Neuronal stem cell (in vitro differentiated cells): ENCODE measurements around the gene MALAT1.

Experiments
- DNase-seq: peaks from one replicate; pipeline ENCODE4 v3.0.0-alpha.2; 2013; ENCODE audit warnings: low spot score
- H2AFZ ChIP-seq: one replicate; pipeline ENCODE4 v1.6.1; 2013; ENCODE audit warnings: mild to moderate bottlenecking, low read length, inconsistent platforms
- H2AK5ac ChIP-seq: 2 replicates; pipeline ENCODE4 v1.6.1; 2013; ENCODE audit warnings: low read depth, mild to moderate bottlenecking, inconsistent platforms, low read length, moderate library complexity, mixed read lengths
- H2BK120ac ChIP-seq: 2 replicates; pipeline ENCODE4 v1.6.1; 2013; ENCODE audit warnings: low read depth, mild to moderate bottlenecking, inconsistent platforms, low read length, moderate library complexity, mixed read lengths
- H2BK12ac ChIP-seq: one replicate; pipeline ENCODE4 v1.6.1; 2013; ENCODE audit warnings: low read length, inconsistent platforms
- H2BK15ac ChIP-seq: 2 replicates; pipeline ENCODE4 v1.6.1; 2013; ENCODE audit warnings: mild to moderate bottlenecking, low read length, inconsistent platforms, mixed read lengths
- H2BK5ac ChIP-seq: one replicate; pipeline ENCODE4 v1.6.1; 2013; ENCODE audit warnings: inconsistent platforms, mild to moderate bottlenecking, low read length, moderate library complexity
- H3K14ac ChIP-seq: one replicate; pipeline ENCODE4 v1.6.1; 2013; ENCODE audit warnings: low read length, inconsistent platforms
- H3K18ac ChIP-seq: 2 replicates; pipeline ENCODE4 v1.6.1; 2013; ENCODE audit warnings: low read length, inconsistent platforms
- H3K23ac ChIP-seq: 2 replicates; pipeline ENCODE4 v1.6.1; 2013; ENCODE audit warnings: low read depth, mild to moderate bottlenecking, mixed read lengths, low read length, inconsistent platforms; ENCODE audit not compliant: poor library complexity
- H3K27ac ChIP-seq: replicated peaks from 3 replicates; pipeline ENCODE4 v1.5.1; 2013; ENCODE audit warnings: low read length, inconsistent platforms
- H3K27me3 ChIP-seq, 3 experiments: 2 replicates each; pipeline ENCODE4 v1.6.1; 2013; ENCODE audit warnings: low read length in 3 of 3, mild to moderate bottlenecking in 2 of 3, inconsistent platforms in 1 of 3, low read depth in 1 of 3, mixed read lengths in 1 of 3, moderate library complexity in 1 of 3; ENCODE audit not compliant: control insufficient read depth in 3 of 3, insufficient read depth in 3 of 3
- H3K36me3 ChIP-seq, 2 donors: replicated peaks in 1 of 2; 2 replicates each; pipeline ENCODE4 v1.6.1; 2013; ENCODE audit warnings: low read length in 2 of 2; ENCODE audit not compliant: control insufficient read depth in 2 of 2, insufficient read depth in 2 of 2
- H3K4ac ChIP-seq: 2 replicates; pipeline ENCODE4 v1.6.1; 2013; ENCODE audit warnings: inconsistent platforms, mild to moderate bottlenecking, low read length, moderate library complexity
- H3K4me1 ChIP-seq, 2 donors: 1 replicate in 1 of 2; 2 replicates in 1 of 2; pipeline ENCODE4 v1.6.1; 2013; ENCODE audit warnings: low read length in 2 of 2, low read depth in 1 of 2; ENCODE audit not compliant: control insufficient read depth in 2 of 2, insufficient read depth in 1 of 2
- H3K4me2 ChIP-seq: one replicate; pipeline ENCODE4 v1.6.1; 2013; ENCODE audit warnings: mild to moderate bottlenecking, low read length, inconsistent platforms; ENCODE audit not compliant: insufficient read depth, poor library complexity, severe bottlenecking
- H3K4me3 ChIP-seq, 2 donors: 2 replicates each; pipeline ENCODE4 v1.5.1; 2013; ENCODE audit warnings: low read length in 2 of 2, mild to moderate bottlenecking in 2 of 2, inconsistent platforms in 1 of 2, moderate library complexity in 1 of 2
- H3K79me1 ChIP-seq: one replicate; pipeline ENCODE4 v1.6.1; 2013; ENCODE audit warnings: low read depth, mild to moderate bottlenecking, inconsistent platforms, low read length, moderate library complexity
- H3K9ac ChIP-seq: one replicate; pipeline ENCODE4 v1.6.1; 2013; ENCODE audit warnings: mild to moderate bottlenecking, low read depth, low read length, inconsistent platforms; ENCODE audit not compliant: poor library complexity
- H3K9me3 ChIP-seq, 2 donors: replicated peaks in 1 of 2; 2 replicates each; pipeline versions ENCODE3 to v1.6.1; 2013; ENCODE audit warnings: low read length in 2 of 2, mild to moderate bottlenecking in 2 of 2, inconsistent platforms in 1 of 2, low read depth in 1 of 2, mixed read lengths in 1 of 2, moderate library complexity in 1 of 2; ENCODE audit not compliant: control insufficient read depth in 2 of 2, insufficient read depth in 1 of 2
- H4K8ac ChIP-seq: one replicate; pipeline ENCODE4 v1.6.1; 2013; ENCODE audit warnings: low read depth, mild to moderate bottlenecking, inconsistent platforms, low read length, moderate library complexity
- H4K91ac ChIP-seq: one replicate; pipeline ENCODE4 v1.6.1; 2013; ENCODE audit warnings: low read length, low read depth, mild to moderate bottlenecking, inconsistent platforms; ENCODE audit not compliant: poor library complexity
- WGBS, 2 donors: extraction: QIAGEN DNeasy Blood & Tissue Kit; methylation state at CpG; one replicate each; pipeline ENCODE4 v1.1.7; 2013; ENCODE audit warnings: missing lambda C conversion rate in 2 of 2, mixed read lengths in 1 of 2; ENCODE audit not compliant: insufficient read length in 2 of 2, insufficient replicate concordance in 1 of 2; ENCODE audit errors: extremely low coverage in 2 of 2; 5-methylcytosine and 5-hydroxymethylcytosine counted together

The MALAT1 gene

GRCh38 chr11:65537620-65538231 is 38.9 kb downstream of the MALAT1 start:
- H3K27ac ChIP-seq: no peak overlapping the region
- peak overlapping the region; percentile 89 for H3K23ac ChIP-seq
- no peak overlapping the region for H3K14ac ChIP-seq
- no peak overlapping the region for H3K18ac ChIP-seq
- no peak for DNase-seq
- H3K4me3 ChIP-seq: no peak overlapping the region
- peak overlapping the region; percentile 28 for H2AK5ac ChIP-seq
- no peak overlapping the region for H2AFZ ChIP-seq
- no peak overlapping the region for H2BK5ac ChIP-seq
- peaks cover 0 to 38% (median 13%) of the 10 kb centered on the region in 3 experiments for H3K27me3 ChIP-seq
- no CpG with 5 or more reads among the region's 18 CpGs for WGBS, 2 donors
- H3K9me3 ChIP-seq: no peaks in the 10 kb centered on the region
- no peak overlapping the region for H2BK15ac ChIP-seq
- H3K4ac ChIP-seq: no peak overlapping the region
- H2BK120ac ChIP-seq: no peak overlapping the region
- no peak overlapping the region for H4K91ac ChIP-seq
- H3K4me2 ChIP-seq: no peak overlapping the region
- H3K4me1 ChIP-seq: peaks cover 0 to 10% of the 10 kb centered on the region in 2 donors
- H4K8ac ChIP-seq: no peak overlapping the region
- peaks cover 26 to 57% of the 10 kb centered on the region in 2 donors for H3K36me3 ChIP-seq
- no peak overlapping the region for H2BK12ac ChIP-seq
- H3K79me1 ChIP-seq: peaks cover 3% of the 10 kb centered on the region
- H3K9ac ChIP-seq: no peak overlapping the region

GRCh38 chr11:65538232-65538914 is 39.5 kb downstream of the MALAT1 start:
- no peak overlapping the region for H3K9ac ChIP-seq
- no peak overlapping the region for H3K18ac ChIP-seq
- no peak overlapping the region for H3K14ac ChIP-seq
- H3K36me3 ChIP-seq: peaks cover 24 to 54% of the 10 kb centered on the region in 2 donors
- no peak overlapping the region for H3K4me2 ChIP-seq
- peaks cover 0 to 10% of the 10 kb centered on the region in 2 donors for H3K4me1 ChIP-seq
- no peak overlapping the region for H2BK12ac ChIP-seq
- H4K91ac ChIP-seq: no peak overlapping the region
- peaks cover 3% of the 10 kb centered on the region for H3K79me1 ChIP-seq
- no peaks in the 10 kb centered on the region for H3K9me3 ChIP-seq
- no peak overlapping the region for H2AFZ ChIP-seq
- H3K27ac ChIP-seq: no peak overlapping the region
- H3K4me3 ChIP-seq: no peak overlapping the region
- WGBS, 2 donors: no CpG with 5 or more reads among the region's 43 CpGs
- H3K27me3 ChIP-seq: peaks cover 0 to 38% (median 13%) of the 10 kb centered on the region in 3 experiments
- H2BK15ac ChIP-seq: no peak overlapping the region
- peak overlapping the region; percentile 28 for H2AK5ac ChIP-seq
- DNase-seq: no peak
- peak overlapping the region; percentile 89 for H3K23ac ChIP-seq
- no peak overlapping the region for H4K8ac ChIP-seq
- H2BK5ac ChIP-seq: peak overlapping the region; percentile 60
- no peak overlapping the region for H2BK120ac ChIP-seq
- no peak overlapping the region for H3K4ac ChIP-seq

- Histone ChIP-seq H3K14ac (peak overlapping the region; percentile 71), H3K9me3 (no peaks in the 10 kb centered on the region), H3K27me3 (peaks cover 0 to 38% (median 13%) of the 10 kb centered on the region in 3 experiments), H2BK12ac (peak overlapping the region; percentile 58), H3K23ac (peak overlapping the region; percentile 73), H4K91ac (no peak overlapping the region), H3K36me3 (peaks cover 24 to 52% of the 10 kb centered on the region in 2 donors), H4K8ac (no peak overlapping the region), H2BK5ac (peak overlapping the region; percentile 60), H3K27ac (no peak overlapping the region), H3K4me1 (peaks cover 0 to 10% of the 10 kb centered on the region in 2 donors), H3K4me2 (peak overlapping the region; percentile 95), H2AK5ac (peak overlapping the region; percentile 88), H2BK15ac (peak overlapping the region; percentile 92), H3K18ac (peak overlapping the region; percentile 89), H2BK120ac (peak overlapping the region; percentile 18), H3K79me1 (peaks cover 5% of the 10 kb centered on the region), H2AFZ (no peak overlapping the region), H3K4me3 (peak overlapping the region in 1 of 2 donors; percentile 70), H3K4ac (no peak overlapping the region), H3K9ac (peak overlapping the region; percentile 83)
- no CpG with 5 or more reads among the region's 92 CpGs for WGBS, 2 donors
- no peak for DNase-seq
Observed at GRCh38 chr11:65538915-65539743, 40.3 kb downstream of the MALAT1 start.
